Ovary (tissue), 9 donors: ENCODE measurements around the gene GMPPB. TPM values are rescaled to one million over a fixed set of nuclear protein-coding genes. Genes with fewer than 3 reads are reported as not detected.

Experiments
- DNase-seq, 5 donors: peaks; one replicate each; pipeline ENCODE4 v3.0.0-alpha.2; 2019 to 2020
- H3K27ac ChIP-seq, 2 donors: fragments of 200-600 bp; one replicate each; pipeline versions ENCODE4 v1.5.1 to v1.8.0; 2019 to 2022
- H3K27me3 ChIP-seq: fragments of 200-600 bp; one replicate; pipeline ENCODE4 v1.8.0; 2022
- H3K36me3 ChIP-seq: fragments of 200-600 bp; sonication (generic); one replicate; pipeline ENCODE4 v1.5.1; 2019
- H3K4me1 ChIP-seq: one replicate; pipeline ENCODE4 v1.8.1; 2013; ENCODE audit warnings: mild to moderate bottlenecking, moderate library complexity; ENCODE audit not compliant: insufficient read depth
- H3K4me3 ChIP-seq: fragments of 200-600 bp; sonication (generic); one replicate; pipeline ENCODE4 v1.5.1; 2017
- H3K9me3 ChIP-seq, 2 donors: fragments of 200-600 bp in 1 of 2; sonication (generic) in 1 of 2; one replicate each; pipeline versions ENCODE4 v1.5.1 to v1.8.1; 2013 to 2019; ENCODE audit warnings: mild to moderate bottlenecking in 1 of 2, moderate library complexity in 1 of 2
- EP300 ChIP-seq: sonication (generic); formaldehyde crosslinking; IDR thresholded peaks from one replicate; pipeline ENCODE4 v1.6.1; 2017; ENCODE audit warnings: antibody characterized with exemption
- POLR2A ChIP-seq: fragments of 450-650 bp; IDR thresholded peaks from one replicate; pipeline ENCODE4 v1.6.1; 2017; ENCODE audit warnings: antibody characterized with exemption, mild to moderate bottlenecking, moderate library complexity
- WGBS, 3 donors: extraction: QIAGEN DNeasy Blood & Tissue Kit in 1 of 3; methylation state at CpG; one replicate each; pipeline versions ENCODE4 v1.1.5 to v1.1.7; 2013 to 2017; 5-methylcytosine and 5-hydroxymethylcytosine counted together
- intact Hi-C, 4 donors: fragments of 100-400 bp; cut with DNase I; formaldehyde crosslinking; loops; one replicate each; pipeline versions ENCODE4 v1.11.0 to v1.15.1; 2022 to 2023
- polyA plus RNA-seq, 2 donors: library from polyadenylated mRNA; stranded (reverse); fragments of 200-250 nt in 1 of 2; fragments of 350-450 nt in 1 of 2; fragmentation: Illumina TruSeq in 1 of 2; extraction: RNeasy Lipid Tissue Mini Kit (QIAGEN cat#74804) in 1 of 2; gene quantifications; one replicate each; pipeline ENCODE4 v1.2.3, GENCODE V29; 2013 to 2014
- total RNA-seq, 7 donors: library from RNA; depleted of rRNA in 2 of 7; stranded (reverse); fragments of >200 nt in 2 of 7; fragmentation: NEBNext Ultra II Directional in 3 of 7; extraction: Animal tissue kit (Norgen Biotek cat#: 25700) in 3 of 7; gene quantifications; one replicate each; pipeline versions ENCODE4 v1.1.0 to v1.2.4, GENCODE V29; 2016 to 2023
- TF ChIP-seq, protein P1 (sequence below), 3 donors: fragments of 450-650 bp in 2 of 3; fragments of 200-600 bp in 1 of 3; IDR thresholded peaks; one replicate each; pipeline versions ENCODE4 v1.5.1 to v1.8.0; 2016 to 2022; ENCODE audit warnings: antibody characterized with exemption in 3 of 3, mild to moderate bottlenecking in 1 of 3
- donor health status: DM: no; HTN: no; CAD: no; lungs with moderate emphysema.
- donor health status: DM: no; HTN: no; CAD: no.
- donor health status: Bipolar disorder and iron deficiency.
- donor health status: DM: yes; HTN: yes; CAD: no.
- donor health status: DM: no; HTN: no; CAD: no.
- donor health status: DM: yes; HTN: yes; CAD: no.

The GMPPB gene
- total and polyA plus RNA-seq, 9 donors = 4.7 to 38.5 (median 25.7) TPM

- H3K4me1 ChIP-seq = peaks cover 3% of the 10 kb centered on the region
- peak in 1 of 5 donors; percentile 21 for DNase-seq
- TF ChIP-seq POLR2A (no peak), EP300 (no peak)
- TF ChIP-seq, protein P1, sequence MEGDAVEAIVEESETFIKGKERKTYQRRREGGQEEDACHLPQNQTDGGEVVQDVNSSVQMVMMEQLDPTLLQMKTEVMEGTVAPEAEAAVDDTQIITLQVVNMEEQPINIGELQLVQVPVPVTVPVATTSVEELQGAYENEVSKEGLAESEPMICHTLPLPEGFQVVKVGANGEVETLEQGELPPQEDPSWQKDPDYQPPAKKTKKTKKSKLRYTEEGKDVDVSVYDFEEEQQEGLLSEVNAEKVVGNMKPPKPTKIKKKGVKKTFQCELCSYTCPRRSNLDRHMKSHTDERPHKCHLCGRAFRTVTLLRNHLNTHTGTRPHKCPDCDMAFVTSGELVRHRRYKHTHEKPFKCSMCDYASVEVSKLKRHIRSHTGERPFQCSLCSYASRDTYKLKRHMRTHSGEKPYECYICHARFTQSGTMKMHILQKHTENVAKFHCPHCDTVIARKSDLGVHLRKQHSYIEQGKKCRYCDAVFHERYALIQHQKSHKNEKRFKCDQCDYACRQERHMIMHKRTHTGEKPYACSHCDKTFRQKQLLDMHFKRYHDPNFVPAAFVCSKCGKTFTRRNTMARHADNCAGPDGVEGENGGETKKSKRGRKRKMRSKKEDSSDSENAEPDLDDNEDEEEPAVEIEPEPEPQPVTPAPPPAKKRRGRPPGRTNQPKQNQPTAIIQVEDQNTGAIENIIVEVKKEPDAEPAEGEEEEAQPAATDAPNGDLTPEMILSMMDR (IDR thresholded peaks at IDR 0.05) = no peak
- no peak overlapping the region for H3K4me3 ChIP-seq
- no peaks in the 10 kb centered on the region for H3K36me3 ChIP-seq
- intact Hi-C loops = no loop called here
- WGBS, 3 donors = 91% methylated on average over 15 of the region's 15 CpGs
- H3K27me3 ChIP-seq = no peaks in the 10 kb centered on the region
- no peaks in the 10 kb centered on the region for H3K9me3 ChIP-seq
- no peak overlapping the region for H3K27ac ChIP-seq
These were observed 4.2 kb upstream of the GMPPB start for GRCh38 chr3:49727924-49728361.

- Histone ChIP-seq H3K27ac (no peak overlapping the region), H3K36me3 (no peaks in the 10 kb centered on the region), H3K4me3 (no peak overlapping the region), H3K27me3 (no peaks in the 10 kb centered on the region), H3K4me1 (peaks cover 5% of the 10 kb centered on the region), H3K9me3 (no peaks in the 10 kb centered on the region)
- peak in 1 of 5 donors; percentile 18 for DNase-seq
- WGBS, 3 donors = 82 to 85% (median 83%) methylated on average over 19 of the region's 19 CpGs
- intact Hi-C loops = no loop called here
- TF ChIP-seq POLR2A = no peak
- TF ChIP-seq, protein P1 (IDR thresholded peaks at IDR 0.05) = no peak
- TF ChIP-seq EP300 = no peak
These were observed 3.6 kb upstream of the GMPPB start for GRCh38 chr3:49727154-49727923.

DNA sequence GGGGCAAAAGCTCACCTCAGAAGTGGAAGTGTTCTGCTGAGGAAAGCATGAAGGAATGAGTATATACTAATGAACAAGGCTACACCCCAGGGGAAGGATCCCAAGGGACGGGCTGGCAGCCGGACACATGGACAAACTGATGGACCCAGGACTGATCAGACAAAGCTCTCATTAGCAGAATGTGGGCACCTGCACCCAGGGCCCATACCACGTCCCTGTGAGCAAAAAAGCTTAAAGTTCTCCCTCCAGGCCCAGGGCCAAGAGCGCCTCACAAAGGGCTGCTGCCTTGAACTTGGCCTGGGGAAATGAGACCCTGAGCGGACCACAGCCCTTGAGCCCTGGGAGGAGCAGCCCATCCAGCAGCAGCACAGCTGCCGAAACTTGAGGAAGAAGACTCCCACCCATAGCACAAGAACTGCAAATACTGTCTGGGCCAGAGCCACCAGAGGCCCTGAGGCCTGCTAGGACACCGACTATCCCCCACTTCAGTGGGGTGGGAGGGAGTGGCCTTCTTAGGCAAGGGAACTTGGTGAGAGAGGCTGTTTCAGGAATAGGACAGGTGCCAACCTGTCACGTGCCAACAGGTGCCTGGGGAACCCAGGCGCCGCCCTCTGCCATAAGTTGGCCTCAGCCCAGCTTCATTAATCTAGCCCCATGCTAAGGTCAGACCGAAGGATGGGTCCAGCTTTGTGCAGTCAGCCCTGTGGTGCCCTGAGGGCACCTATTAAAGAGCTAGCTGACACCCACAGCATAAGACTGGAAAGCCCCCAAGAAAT lies 2.3 kb upstream of the GMPPB start:
- no peaks in the 10 kb centered on the region for H3K36me3 ChIP-seq
- H3K27ac ChIP-seq = no peak overlapping the region
- WGBS, 3 donors = 77 to 82% (median 79%) methylated on average over 11 of the region's 11 CpGs
- intact Hi-C loops = no loop called here
- H3K4me1 ChIP-seq = peaks cover 5% of the 10 kb centered on the region
- H3K9me3 ChIP-seq = no peaks in the 10 kb centered on the region
- H3K27me3 ChIP-seq = no peaks in the 10 kb centered on the region
- TF ChIP-seq, protein P1 (IDR thresholded peaks at IDR 0.05) = no peak
- TF ChIP-seq EP300 (no peak), POLR2A (no peak)
- H3K4me3 ChIP-seq = no peak overlapping the region
- peak in 1 of 5 donors; percentile 27 for DNase-seq

DNA sequence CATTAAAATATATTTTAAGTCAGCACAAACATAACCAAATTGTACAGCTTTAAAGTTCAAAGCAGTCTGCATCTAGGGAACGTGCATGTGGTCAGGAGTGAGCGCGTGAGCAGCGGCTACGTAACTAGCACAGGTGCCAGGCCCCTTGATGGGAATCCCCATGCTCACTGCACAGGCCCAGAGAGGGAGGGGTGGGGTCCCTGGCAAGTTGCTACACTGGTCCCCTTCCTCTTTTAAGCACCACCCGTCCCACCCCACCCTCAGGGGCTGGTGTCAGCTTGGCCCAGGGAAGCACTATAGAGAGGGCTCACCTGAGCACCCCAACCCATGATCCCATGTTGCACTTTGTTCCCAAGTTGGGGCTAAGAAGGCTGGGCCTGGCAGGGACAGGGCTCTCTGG lies 835 bp upstream of the GMPPB start:
- DNase-seq = peak in 3 of 5 donors; percentile 51 to 53 (median 51)
- Histone ChIP-seq H3K36me3 (no peaks in the 10 kb centered on the region), H3K27me3 (no peaks in the 10 kb centered on the region), H3K9me3 (no peaks in the 10 kb centered on the region), H3K4me1 (peaks cover 5% of the 10 kb centered on the region), H3K27ac (peak overlapping the region; percentile 33 to 87), H3K4me3 (peak overlapping the region; percentile 96)
- intact Hi-C loops = loop anchor here in 1 of 4 donors (5.0 kb wide), 1 partner anchor 63 kb away; the partner anchor contains the start of gene IP6K1
- whole genome bisulfite sequencing, 3 donors = 17 to 32% (median 26%) methylated on average over 6 of the region's 6 CpGs
- TF ChIP-seq, protein P1 (IDR thresholded peaks at IDR 0.05) = no peak
- TF ChIP-seq POLR2A (no peak), EP300 (no peak)
